CD4-positive, alpha-beta memory T cell (primary cell): ENCODE data around the gene CSTPP1. TPM values are rescaled to one million over a fixed set of nuclear protein-coding genes. Genes with fewer than 3 reads are reported as not detected.

ENCODE experiments used
- CTCF ChIA-PET: fragments of 350-600 bp; sonication (Branson Sonifier 250); formaldehyde crosslinking; loops from one replicate; lab custom pipeline; 2021; ENCODE audit warnings: inconsistent platforms; ENCODE audit not compliant: partially characterized antibody; lab: Charles Lee
- POLR2A ChIA-PET: fragments of 350-600 bp; sonication (Branson Sonifier 250); formaldehyde crosslinking; loops from one replicate; lab custom pipeline; 2021; ENCODE audit not compliant: partially characterized antibody; lab: Charles Lee
- DNase-seq, 5 donors: peaks; one replicate each; pipeline versions ENCODE4 v3.0.0 to v3.0.0-alpha.2; 2020 to 2022; ENCODE audit warnings: mixed read lengths in 1 of 5
- H3K27ac ChIP-seq: one replicate; pipeline ENCODE4 v1.7.0; 2013; ENCODE audit warnings: low read depth, low read length
- H3K27me3 ChIP-seq: 2 replicates; pipeline ENCODE4 v1.7.0; 2013; ENCODE audit warnings: mild to moderate bottlenecking, low read length, moderate library complexity; ENCODE audit not compliant: insufficient read depth
- H3K36me3 ChIP-seq: 2 replicates; pipeline ENCODE4 v1.7.0; 2013; ENCODE audit warnings: mild to moderate bottlenecking, low read length, moderate library complexity; ENCODE audit not compliant: insufficient read depth
- H3K4me1 ChIP-seq: 2 replicates; pipeline ENCODE4 v1.7.0; 2013; ENCODE audit warnings: mild to moderate bottlenecking, low read length, moderate library complexity; ENCODE audit not compliant: insufficient read depth
- H3K4me3 ChIP-seq, 2 donors: one replicate each; pipeline ENCODE4 v1.7.0; 2013; ENCODE audit warnings: low read length in 2 of 2, mild to moderate bottlenecking in 1 of 2
- H3K9me3 ChIP-seq, 2 donors: one replicate each; pipeline ENCODE4 v1.7.0; 2013; ENCODE audit warnings: low read length in 2 of 2, control low read depth in 1 of 2; ENCODE audit not compliant: control insufficient read depth in 1 of 2
- H3K27ac Mint-ChIP-seq, 7 donors: one replicate each; pipeline ENCODE4 v1.8.0; 2020 to 2021; ENCODE audit warnings: mixed read lengths in 7 of 7, mild to moderate bottlenecking in 6 of 7, inconsistent platforms in 3 of 7, moderate library complexity in 3 of 7
- H3K27me3 Mint-ChIP-seq, 2 donors: one replicate each; pipeline ENCODE4 v1.8.0; 2020 to 2021; ENCODE audit warnings: mixed read lengths in 2 of 2
- H3K36me3 Mint-ChIP-seq, 2 donors: one replicate each; pipeline ENCODE4 v1.8.0; 2020 to 2021; ENCODE audit warnings: mixed read lengths in 2 of 2, inconsistent platforms in 1 of 2, mild to moderate bottlenecking in 1 of 2
- H3K4me1 Mint-ChIP-seq, 4 donors: one replicate each; pipeline ENCODE4 v1.8.0; 2020 to 2021; ENCODE audit warnings: mixed read lengths in 4 of 4, mild to moderate bottlenecking in 1 of 4
- H3K4me3 Mint-ChIP-seq, 8 donors: one replicate each; pipeline ENCODE4 v1.8.0; 2020 to 2021; ENCODE audit warnings: mixed read lengths in 8 of 8, mild to moderate bottlenecking in 7 of 8, moderate library complexity in 6 of 8, inconsistent platforms in 3 of 8
- H3K9me3 Mint-ChIP-seq, 8 donors: one replicate each; pipeline ENCODE4 v1.8.0; 2020 to 2021; ENCODE audit warnings: mixed read lengths in 8 of 8, mild to moderate bottlenecking in 5 of 8, inconsistent platforms in 3 of 8, moderate library complexity in 1 of 8
- intact Hi-C: fragments of 100-400 bp; cut with micrococcal nuclease; formaldehyde crosslinking; loops from one replicate; pipeline ENCODE4 v1.15.1; 2023
- polyA plus RNA-seq, 2 donors: library from polyadenylated mRNA; unstranded; fragments of 300-500 nt; fragmentation: Illumina TruSeq; gene quantifications; one replicate each; pipeline ENCODE4 v1.2.3, GENCODE V29; 2021
- total RNA-seq, 2 experiments: library from RNA; stranded (reverse); gene quantifications; one replicate each; pipeline ENCODE4 v1.2.3, GENCODE V29; 2021

The CSTPP1 gene
- total and polyA plus RNA-seq, 4 experiments from 2014 or later, result 12.4 to 24.3 (median 17.8) TPM

DNA sequence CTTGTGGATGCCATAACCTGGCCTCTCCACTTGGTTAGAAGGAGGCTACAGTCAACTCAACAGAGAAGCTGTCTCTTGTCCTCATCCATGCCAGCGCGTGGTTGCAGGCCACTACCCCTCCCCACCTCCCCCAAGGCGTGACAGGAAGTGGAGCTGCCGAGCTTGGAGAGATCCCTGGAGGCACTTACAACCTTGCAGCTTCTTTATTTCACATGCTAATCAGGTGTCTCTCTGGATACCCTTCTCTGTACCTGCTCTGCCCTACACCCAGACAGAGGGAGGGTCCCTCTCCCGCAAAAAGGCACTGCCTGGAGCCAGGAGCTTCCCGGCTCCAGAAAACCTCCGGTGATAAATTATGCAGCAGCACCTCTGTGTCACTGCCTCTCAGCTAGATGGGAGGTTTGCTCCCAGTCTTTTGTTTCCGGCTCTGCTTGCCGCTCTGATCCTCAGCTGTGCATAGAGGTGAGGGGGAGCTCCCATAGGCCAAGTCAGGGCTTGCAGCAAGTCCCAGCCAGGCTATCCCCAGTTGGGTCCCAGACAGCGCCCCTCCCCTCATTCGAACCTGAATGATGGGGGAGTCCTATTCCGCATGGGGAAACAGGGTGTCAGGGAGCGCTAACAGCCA lies 23.9 kb upstream of the CSTPP1 start:
- H3K4me3 ChIP-seq, result no peak overlapping the region
- no peak for DNase-seq
- H3K4me3 Mint-ChIP-seq, result no peak overlapping the region
- intact Hi-C loops, result no loop called here
- peaks cover 45 to 61% of the 10 kb centered on the region in 2 donors for H3K27me3 Mint-ChIP-seq
- POLR2A ChIA-PET, result no interaction called here
- peaks cover 9 to 18% (median 14%) of the 10 kb centered on the region in 4 donors for H3K4me1 Mint-ChIP-seq
- no peaks in the 10 kb centered on the region for H3K36me3 Mint-ChIP-seq
- H3K36me3 ChIP-seq, result no peaks in the 10 kb centered on the region
- no peak overlapping the region for H3K27ac ChIP-seq
- no peaks in the 10 kb centered on the region for H3K9me3 Mint-ChIP-seq
- peaks cover 14% of the 10 kb centered on the region for H3K4me1 ChIP-seq
- no peak overlapping the region for H3K27ac Mint-ChIP-seq
- CTCF ChIA-PET, result interaction anchor here (1.0 kb wide), 2 partner anchors 9 to 22 kb away, joined by 3 read pairs; no protein-coding TSS in a partner anchor
- H3K27me3 ChIP-seq, result peaks cover 46% of the 10 kb centered on the region
- H3K9me3 ChIP-seq, result no peaks in the 10 kb centered on the region

- no peak overlapping the region for H3K27ac ChIP-seq
- ChIA-PET CTCF (interaction anchor here (1.0 kb wide), 2 partner anchors 9 to 23 kb away, joined by 3 read pairs; no protein-coding TSS in a partner anchor), POLR2A (no interaction called here)
- no peak overlapping the region for H3K4me3 ChIP-seq
- Mint-ChIP-seq H3K27ac (no peak overlapping the region), H3K4me1 (peaks cover 10 to 20% (median 16%) of the 10 kb centered on the region in 4 donors), H3K9me3 (no peaks in the 10 kb centered on the region), H3K36me3 (no peaks in the 10 kb centered on the region), H3K4me3 (no peak overlapping the region), H3K27me3 (peaks cover 48 to 62% of the 10 kb centered on the region in 2 donors)
- peaks cover 18% of the 10 kb centered on the region for H3K4me1 ChIP-seq
- no peaks in the 10 kb centered on the region for H3K36me3 ChIP-seq
- intact Hi-C loops, result no loop called here
- no peaks in the 10 kb centered on the region for H3K9me3 ChIP-seq
- DNase-seq, result no peak
- peaks cover 48% of the 10 kb centered on the region for H3K27me3 ChIP-seq
Observed at GRCh38 chr11:46913484-46913883, 23.1 kb upstream of the CSTPP1 start.

- H3K9me3 ChIP-seq, result no peaks in the 10 kb centered on the region
- DNase-seq, result no peak
- H3K27ac ChIP-seq, result no peak overlapping the region
- H3K4me3 ChIP-seq, result no peak overlapping the region
- intact Hi-C loops, result no loop called here
- no peak overlapping the region for H3K27ac Mint-ChIP-seq
- no peak overlapping the region for H3K4me3 Mint-ChIP-seq
- ChIA-PET POLR2A (no interaction called here), CTCF (no interaction called here)
- no peaks in the 10 kb centered on the region for H3K36me3 Mint-ChIP-seq
- H3K36me3 ChIP-seq, result no peaks in the 10 kb centered on the region
- peaks cover 54% of the 10 kb centered on the region for H3K27me3 ChIP-seq
- no peaks in the 10 kb centered on the region for H3K9me3 Mint-ChIP-seq
- peaks cover 25% of the 10 kb centered on the region for H3K4me1 ChIP-seq
- H3K4me1 Mint-ChIP-seq, result peaks cover 12 to 29% (median 21%) of the 10 kb centered on the region in 4 donors
- H3K27me3 Mint-ChIP-seq, result peaks cover 55 to 68% of the 10 kb centered on the region in 2 donors
Observed at GRCh38 chr11:46914363-46914762, 22.2 kb upstream of the CSTPP1 start.

DNA sequence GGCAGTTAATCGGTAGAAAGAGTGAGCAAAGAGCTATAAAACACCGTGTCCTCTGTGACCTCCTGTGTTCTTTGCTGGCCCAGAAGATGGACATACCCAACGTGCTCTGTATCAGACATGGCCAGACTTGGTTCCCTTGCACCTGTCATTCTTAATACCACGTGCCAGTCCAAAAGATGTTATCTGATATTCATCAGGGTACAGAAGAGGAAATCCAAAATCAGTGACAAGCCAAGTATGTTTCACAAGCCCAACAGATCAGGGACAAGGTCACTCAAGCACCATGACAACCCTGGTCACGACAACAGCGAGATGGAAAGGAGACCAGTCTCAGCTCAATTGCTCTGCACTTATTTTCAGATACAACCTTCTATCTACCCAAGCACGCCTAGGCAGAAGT lies 21.7 kb upstream of the CSTPP1 start:
- CTCF ChIA-PET, result no interaction called here

DNA sequence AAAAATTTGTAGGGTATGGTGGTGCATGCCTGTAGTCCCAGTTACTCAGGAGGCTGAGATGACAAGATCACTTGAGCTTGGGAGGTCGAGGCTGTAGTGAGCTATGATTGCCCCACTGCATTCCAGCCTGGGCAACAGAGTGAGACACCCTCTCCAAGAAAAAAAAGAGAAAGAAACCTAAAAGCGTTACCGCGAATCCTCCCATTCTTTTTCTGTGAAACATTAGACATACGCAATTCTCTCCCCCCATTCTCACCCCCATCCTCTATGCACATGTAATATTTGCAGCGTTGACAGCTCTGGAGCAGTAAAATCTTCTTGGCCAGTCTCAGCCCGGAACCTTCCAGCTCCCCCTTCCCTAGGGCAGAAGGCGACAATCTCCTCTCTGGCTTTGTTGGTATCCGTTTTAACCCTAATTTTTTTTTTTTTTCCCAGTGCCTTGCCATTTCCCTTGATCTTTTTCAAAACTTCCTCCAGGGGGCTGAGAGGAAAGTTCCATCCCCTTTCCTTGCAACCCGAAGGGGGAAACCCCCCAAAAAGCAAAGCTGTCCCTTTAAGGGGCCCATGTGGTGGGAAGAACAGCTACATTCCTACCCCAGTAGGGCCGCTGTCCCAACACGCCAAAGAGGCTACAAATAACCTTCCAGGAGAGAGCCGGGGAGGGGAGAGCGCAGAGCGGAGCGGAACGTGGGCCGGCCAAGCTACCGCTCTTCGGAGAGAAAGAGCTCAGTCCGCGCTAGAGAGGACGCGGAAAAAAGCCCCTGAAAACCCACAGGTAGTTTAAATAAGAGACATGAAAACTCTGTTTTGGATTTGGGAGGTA lies 20.1 kb upstream of the CSTPP1 start:
- Histone ChIP-seq H3K4me3 (peak overlapping the region; percentile 14 to 56), H3K36me3 (no peaks in the 10 kb centered on the region), H3K4me1 (peaks cover 25% of the 10 kb centered on the region), H3K27ac (no peak overlapping the region), H3K9me3 (no peaks in the 10 kb centered on the region), H3K27me3 (peaks cover 54% of the 10 kb centered on the region)
- H3K9me3 Mint-ChIP-seq, result no peaks in the 10 kb centered on the region
- DNase-seq, result peak in 1 of 5 donors; percentile 10
- peaks cover 16 to 37% (median 28%) of the 10 kb centered on the region in 4 donors for H3K4me1 Mint-ChIP-seq
- H3K4me3 Mint-ChIP-seq, result peak overlapping the region; percentile 73 to 91 (median 82)
- intact Hi-C loops, result loop anchor here (2.0 kb wide), 1 partner anchor 20 kb away; the partner anchor contains the start of gene CSTPP1
- no peaks in the 10 kb centered on the region for H3K36me3 Mint-ChIP-seq
- H3K27ac Mint-ChIP-seq, result peak overlapping the region in 3 of 7 donors; percentile 48 to 70 (median 60)
- POLR2A ChIA-PET, result interaction anchor here (1.5 kb wide), 1 partner anchor 20 kb away, joined by 5 read pairs; the partner anchor contains the start of gene CSTPP1
- CTCF ChIA-PET, result interaction anchor here (1.1 to 1.4 kb wide), 3 partner anchors 9 to 236 kb away, joined by 3 to 6 read pairs (median 3); no protein-coding TSS in a partner anchor
- H3K27me3 Mint-ChIP-seq, result peaks cover 58 to 66% of the 10 kb centered on the region in 2 donors

More for the DNA sequence above, 21.7 kb upstream of the CSTPP1 start:
- Mint-ChIP-seq H3K9me3 (no peaks in the 10 kb centered on the region), H3K4me3 (peak overlapping the region in 1 of 8 donors; percentile 52), H3K27ac (no peak overlapping the region), H3K27me3 (peaks cover 61 to 71% of the 10 kb centered on the region in 2 donors), H3K36me3 (no peaks in the 10 kb centered on the region), H3K4me1 (peaks cover 16 to 34% (median 26%) of the 10 kb centered on the region in 4 donors)
- DNase-seq, result no peak
- intact Hi-C loops, result no loop called here
- Histone ChIP-seq H3K27ac (no peak overlapping the region), H3K36me3 (no peaks in the 10 kb centered on the region), H3K4me1 (peaks cover 25% of the 10 kb centered on the region), H3K9me3 (no peaks in the 10 kb centered on the region), H3K4me3 (no peak overlapping the region), H3K27me3 (peaks cover 54% of the 10 kb centered on the region)
- POLR2A ChIA-PET, result no interaction called here

DNA sequence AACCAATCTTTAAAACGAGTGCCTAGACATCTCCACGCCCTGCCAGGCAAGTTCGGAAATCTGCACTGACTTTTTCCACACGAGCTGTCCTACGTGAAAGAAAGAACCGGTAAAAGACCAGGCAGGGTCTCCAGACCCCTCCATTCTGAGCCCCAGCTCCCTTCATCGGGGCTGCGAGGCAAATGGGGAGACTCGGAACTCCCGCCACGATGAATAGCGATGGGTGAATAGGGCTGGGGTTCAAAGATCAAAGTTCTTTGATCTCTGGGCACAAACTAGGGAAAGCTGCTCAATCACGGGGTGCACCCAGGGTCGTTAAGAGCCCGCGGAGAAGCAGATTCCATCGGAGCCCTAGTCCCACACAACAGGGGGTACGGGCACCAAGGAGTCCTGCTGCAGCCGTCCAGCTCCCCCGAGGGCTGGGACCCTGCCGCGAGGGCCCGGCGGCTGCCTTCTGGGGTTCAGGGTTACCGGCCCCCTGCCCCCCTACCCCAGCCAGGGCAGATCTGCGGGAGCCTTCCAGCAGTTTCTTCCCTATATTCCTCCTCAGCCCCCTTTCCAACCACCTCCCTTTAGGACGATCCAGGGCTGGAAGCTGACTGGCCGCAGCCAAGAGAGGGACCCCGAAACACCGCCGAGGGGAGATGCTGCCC lies 19.3 kb upstream of the CSTPP1 start:
- Mint-ChIP-seq H3K4me1 (peaks cover 16 to 37% (median 28%) of the 10 kb centered on the region in 4 donors), H3K27me3 (peaks cover 53 to 63% of the 10 kb centered on the region in 2 donors), H3K36me3 (no peaks in the 10 kb centered on the region), H3K27ac (peak overlapping the region in 4 of 7 donors; percentile 42 to 70 (median 54)), H3K4me3 (peak overlapping the region; percentile 73 to 91 (median 82)), H3K9me3 (no peaks in the 10 kb centered on the region)
- Histone ChIP-seq H3K4me1 (peaks cover 25% of the 10 kb centered on the region), H3K36me3 (no peaks in the 10 kb centered on the region), H3K9me3 (no peaks in the 10 kb centered on the region), H3K27me3 (peaks cover 54% of the 10 kb centered on the region), H3K4me3 (peak overlapping the region; percentile 14 to 56), H3K27ac (no peak overlapping the region)
- CTCF ChIA-PET, result interaction anchor here (1.1 to 1.4 kb wide), 3 partner anchors 10 to 235 kb away, joined by 3 to 6 read pairs (median 3); no protein-coding TSS in a partner anchor
- intact Hi-C loops, result loop anchor here (2.0 kb wide), 1 partner anchor 20 kb away; the partner anchor contains the start of gene CSTPP1
- POLR2A ChIA-PET, result interaction anchor here (1.5 kb wide), 1 partner anchor 19 kb away, joined by 5 read pairs; the partner anchor contains the start of gene CSTPP1
- peak in 3 of 5 donors; percentile 13 to 24 (median 21) for DNase-seq
